H1 (cell line): Measurements from ENCODE around the gene MAP7D1. TPM values are rescaled to one million over a fixed set of nuclear protein-coding genes. Genes with fewer than 3 reads are reported as not detected.
A peak's percentile ranks its signal among the peaks of the same experiment; 100 is the strongest.

Experiments
- ASH2L ChIP-seq: fragments of 200-600, 300-600 bp; sonication (generic); IDR thresholded peaks from one replicate; pipeline ENCODE4 v1.7.1; 2017; ENCODE audit warnings: low read length
- ATF2 ChIP-seq: IDR thresholded peaks from 2 replicates; pipeline ENCODE4 v1.6.1; 2012; ENCODE audit warnings: low read length, inconsistent platforms
- BRCA1 ChIP-seq: IDR thresholded peaks from 2 replicates; pipeline ENCODE4 v1.6.1; 2012; ENCODE audit warnings: low read depth, low read length, improper control_type of control experiment
- CTCF ChIP-seq, 3 experiments: IDR thresholded peaks; 1 replicate in 2 of 3; 2 replicates in 1 of 3; pipeline versions ENCODE4 v1.5.1 to v1.6.1; 2011; ENCODE audit warnings: low read length in 3 of 3, mild to moderate bottlenecking in 3 of 3, inconsistent platforms in 2 of 3, low read depth in 1 of 3, moderate library complexity in 1 of 3; ENCODE audit not compliant: insufficient read depth in 1 of 3; ENCODE audit errors: control extremely low read depth in 1 of 3
- EGR1 ChIP-seq: IDR thresholded peaks from 2 replicates; pipeline ENCODE4 v1.6.1; 2011; ENCODE audit warnings: low read depth, low read length, borderline replicate concordance
- EP300 ChIP-seq, 2 experiments: IDR thresholded peaks; 1 replicate in 1 of 2; 2 replicates in 1 of 2; pipeline ENCODE4 v1.6.1; 2011 to 2012; ENCODE audit warnings: low read depth in 2 of 2, low read length in 2 of 2, mild to moderate bottlenecking in 2 of 2, borderline replicate concordance in 1 of 2, inconsistent platforms in 1 of 2, moderate library complexity in 1 of 2
- HDAC2 ChIP-seq, 2 experiments: fragments of 300-600 bp in 1 of 2; sonication (generic) in 1 of 2; IDR thresholded peaks; 2 replicates each; pipeline ENCODE4 v1.6.1; 2011 to 2012; ENCODE audit warnings: low read depth in 2 of 2, low read length in 2 of 2, mild to moderate bottlenecking in 2 of 2, moderate library complexity in 2 of 2, borderline replicate concordance in 1 of 2, inconsistent platforms in 1 of 2
- JUN ChIP-seq: IDR thresholded peaks from 2 replicates; pipeline ENCODE4 v1.6.1; 2011; ENCODE audit warnings: low read depth, mild to moderate bottlenecking, improper control_type of control experiment, low read length
- POLR2A ChIP-seq, 2 experiments: IDR thresholded peaks; 1 replicate in 1 of 2; 2 replicates in 1 of 2; pipeline ENCODE4 v1.6.1; 2011; ENCODE audit warnings: low read depth in 2 of 2, low read length in 2 of 2, mild to moderate bottlenecking in 2 of 2; ENCODE audit errors: control extremely low read depth in 1 of 2
- POLR2AphosphoS5 ChIP-seq: IDR thresholded peaks from 2 replicates; pipeline ENCODE4 v1.6.1; 2011; ENCODE audit warnings: low read depth, low read length
- RAD21 ChIP-seq, 2 experiments: IDR thresholded peaks in 1 of 2; conservative IDR thresholded peaks in 1 of 2; 2 replicates each; pipeline ENCODE4 v1.6.1; 2011; ENCODE audit warnings: low read depth in 2 of 2, low read length in 2 of 2, improper control_type of control experiment in 1 of 2, inconsistent platforms in 1 of 2, mild to moderate bottlenecking in 1 of 2, moderate library complexity in 1 of 2
- RBBP5 ChIP-seq: IDR thresholded peaks from 2 replicates; pipeline ENCODE4 v1.7.1; 2012; ENCODE audit warnings: low read depth, mild to moderate bottlenecking, inconsistent platforms, low read length, moderate library complexity, borderline replicate concordance
- RXRA ChIP-seq: IDR thresholded peaks from 2 replicates; pipeline ENCODE4 v1.6.1; 2011; ENCODE audit warnings: low read depth, mild to moderate bottlenecking, low read length, moderate library complexity; ENCODE audit not compliant: insufficient read depth
- SP1 ChIP-seq: IDR thresholded peaks from 2 replicates; pipeline ENCODE4 v1.6.1; 2011; ENCODE audit warnings: low read depth, low read length
- TAF1 ChIP-seq: IDR thresholded peaks from 2 replicates; pipeline ENCODE4 v1.6.1; 2011; ENCODE audit warnings: mild to moderate bottlenecking, low read depth, low read length
- USF2 ChIP-seq: IDR thresholded peaks from 2 replicates; pipeline ENCODE4 v1.6.1; 2011; ENCODE audit warnings: low read length, improper control_type of control experiment
- YY1 ChIP-seq: IDR thresholded peaks from 2 replicates; pipeline ENCODE4 v1.6.1; 2011; ENCODE audit warnings: low read depth, mild to moderate bottlenecking, low read length
- polyA plus RNA-seq, 7 experiments: library from polyadenylated mRNA; depleted of rRNA in 3 of 7; stranded (reverse) in 5 of 7; unstranded in 2 of 7; fragments of >200 nt in 5 of 7; fragments of 200-250 nt in 2 of 7; gene quantifications; 1 replicate in 5 of 7; 2 replicates in 1 of 7; 4 replicates in 1 of 7; pipeline versions ENCODE4 v1.2.1 to v1.2.3, GENCODE V29; 2011 to 2013; ENCODE audit warnings: missing spikeins in 2 of 7, mixed read lengths in 2 of 7
- total RNA-seq: library from RNA; stranded (reverse); fragmentation: NEBNext Ultra II Directional; extraction: Animal tissue kit (Norgen Biotek cat#: 25700); gene quantifications from 2 replicates; pipeline ENCODE4 v1.2.1, GENCODE V29; 2021

MAP7D1 gene
- total and polyA plus RNA-seq, 2 of the 8 experiments (the other 6 are each of a cell fraction or from before 2014, with no cell fraction given) = 18.2 to 52.4 TPM

- 0 out of 2 replicates have a peak, but pooled peaks have one; percentile 28 for TF ChIP-seq ATF2
- TF ChIP-seq CTCF (IDR thresholded peaks at IDR 0.05; ENCODE audit: control extremely low read depth in 1 of 3, insufficient read depth in 1 of 3, low read depth in 1 of 3, low read length in 3 of 3) = peak; percentile 93 to 98 (median 97)
- 0 out of 4 replicates have a peak, but pooled peaks of 1 of the 2 experiments have one; percentile 83 for TF ChIP-seq HDAC2 (IDR thresholded peaks at IDR 0.05; ENCODE audit: borderline replicate concordance in 1 of 2, low read depth in 2 of 2, low read length in 2 of 2)
- 0 out of 2 replicates have a peak, but pooled peaks have one; percentile 29 for TF ChIP-seq SP1
- peak; percentile 40 for TF ChIP-seq POLR2AphosphoS5
- TF ChIP-seq POLR2A (IDR thresholded peaks at IDR 0.05; ENCODE audit: control extremely low read depth in 1 of 2, low read depth in 2 of 2, low read length in 2 of 2) = peak in 1 of 2 experiments; percentile 62; a peak in 2 of 3 replicates
- peak; percentile 52; the same call in 1 of the 2 replicates for TF ChIP-seq TAF1
- TF ChIP-seq RBBP5 = peak; percentile 64; the same call in 1 of the 2 replicates
- TF ChIP-seq USF2 = peak; percentile 25; the same call in 1 of the 2 replicates
- no peak for TF ChIP-seq JUN
- peak; percentile 95 to 97 for TF ChIP-seq RAD21 (IDR thresholded peaks at IDR 0.05 in 1 of 2, conservative IDR thresholded peaks at IDR 0.05 in 1 of 2; ENCODE audit: low read depth in 2 of 2, low read length in 2 of 2)
- 0 out of 2 replicates have a peak, but pooled peaks have one; percentile 18 for TF ChIP-seq YY1
- TF ChIP-seq BRCA1 = no peak
- 0 out of 2 replicates have a peak, but pooled peaks have one; percentile 46 for TF ChIP-seq EGR1
- TF ChIP-seq RXRA = no peak
- TF ChIP-seq EP300 (IDR thresholded peaks at IDR 0.05; ENCODE audit: borderline replicate concordance in 1 of 2, low read depth in 2 of 2, low read length in 2 of 2) = no peak; a peak in 1 of 3 replicates
- peak; percentile 60 for TF ChIP-seq ASH2L
Observed at GRCh38 chr1:36187800-36188593, 32.0 kb downstream of the MAP7D1 start (continued).
